H9 (cell line): Measurements from ENCODE around the gene CIB4. TPM values are rescaled to one million over a fixed set of nuclear protein-coding genes. Genes with fewer than 3 reads are reported as not detected.

Experiments used
- DNase-seq: peaks from one replicate; pipeline ENCODE4 v3.0.0-alpha.2; 2017
- H2AFZ ChIP-seq: one replicate; pipeline ENCODE4 v1.6.1; 2013; ENCODE audit warnings: mild to moderate bottlenecking, low read length, control low read depth, moderate library complexity
- H2AK5ac ChIP-seq: 2 replicates; pipeline ENCODE4 v1.6.1; 2013; ENCODE audit warnings: low read length, control low read depth, mixed read lengths; ENCODE audit not compliant: insufficient read length
- H2BK120ac ChIP-seq: one replicate; pipeline ENCODE4 v1.6.1; 2013; ENCODE audit warnings: low read depth, mild to moderate bottlenecking, low read length, control low read depth, inconsistent platforms; ENCODE audit not compliant: poor library complexity, severe bottlenecking
- H2BK12ac ChIP-seq: 2 replicates; pipeline ENCODE4 v1.6.1; 2013; ENCODE audit warnings: low read length, control low read depth, mixed read lengths, low read depth; ENCODE audit not compliant: insufficient read length
- H2BK15ac ChIP-seq: 2 replicates; pipeline ENCODE4 v1.6.1; 2013; ENCODE audit warnings: low read depth, low read length, control low read depth
- H2BK20ac ChIP-seq: one replicate; pipeline ENCODE4 v1.6.1; 2013; ENCODE audit warnings: low read depth, mild to moderate bottlenecking, low read length, control low read depth, inconsistent platforms; ENCODE audit not compliant: poor library complexity, severe bottlenecking
- H2BK5ac ChIP-seq: 2 replicates; pipeline ENCODE4 v1.6.1; 2013; ENCODE audit warnings: low read length, control low read depth, mixed read lengths; ENCODE audit not compliant: insufficient read length
- H3K14ac ChIP-seq: 2 replicates; pipeline ENCODE4 v1.6.1; 2013; ENCODE audit warnings: low read length, control low read depth; ENCODE audit not compliant: insufficient read depth
- H3K18ac ChIP-seq: 2 replicates; pipeline ENCODE4 v1.6.1; 2013; ENCODE audit warnings: low read depth, mild to moderate bottlenecking, mixed read lengths, low read length, control low read depth; ENCODE audit not compliant: insufficient read length
- H3K23ac ChIP-seq: 2 replicates; pipeline ENCODE4 v1.6.1; 2013; ENCODE audit warnings: low read length, control low read depth, mixed read lengths, low read depth; ENCODE audit not compliant: insufficient read length
- H3K23me2 ChIP-seq: 2 replicates; pipeline ENCODE4 v1.6.1; 2013; ENCODE audit warnings: low read depth, mild to moderate bottlenecking, mixed read lengths, low read length, control low read depth; ENCODE audit not compliant: insufficient read length, poor library complexity, severe bottlenecking
- H3K27ac ChIP-seq: 2 replicates; pipeline ENCODE4 v1.5.1; 2013; ENCODE audit warnings: low read length, control low read depth, mixed read lengths, low read depth; ENCODE audit not compliant: insufficient read length
- H3K27me3 ChIP-seq: 2 replicates; pipeline ENCODE4 v1.6.1; 2013; ENCODE audit warnings: low read length, control low read depth, inconsistent platforms; ENCODE audit not compliant: insufficient read depth
- H3K4ac ChIP-seq: 2 replicates; pipeline ENCODE4 v1.6.1; 2013; ENCODE audit warnings: low read depth, mild to moderate bottlenecking, control low read depth, inconsistent platforms, low read length, moderate library complexity
- H3K4me1 ChIP-seq: 2 replicates; pipeline ENCODE4 v1.6.1; 2013; ENCODE audit warnings: low read length, control low read depth, inconsistent platforms; ENCODE audit not compliant: insufficient read depth
- H3K4me2 ChIP-seq: 2 replicates; pipeline ENCODE4 v1.6.1; 2013; ENCODE audit warnings: low read length, control low read depth, mixed read lengths; ENCODE audit not compliant: insufficient read length, insufficient read depth
- H3K56ac ChIP-seq: 2 replicates; pipeline ENCODE4 v1.6.1; 2013; ENCODE audit warnings: low read depth, mild to moderate bottlenecking, mixed read lengths, low read length, control low read depth; ENCODE audit not compliant: insufficient read length
- H3K79me1 ChIP-seq: 2 replicates; pipeline ENCODE4 v1.6.1; 2013; ENCODE audit warnings: low read depth, mild to moderate bottlenecking, moderate library complexity, low read length, control low read depth, inconsistent platforms; ENCODE audit not compliant: insufficient read depth, poor library complexity, severe bottlenecking
- H3K79me2 ChIP-seq: 2 replicates; pipeline ENCODE4 v1.6.1; 2013; ENCODE audit warnings: low read length, control low read depth, inconsistent platforms; ENCODE audit not compliant: insufficient read depth
- H3K9ac ChIP-seq: 2 replicates; pipeline ENCODE4 v1.6.1; 2013; ENCODE audit warnings: low read length, control low read depth, mixed read lengths; ENCODE audit not compliant: insufficient read length; ENCODE audit errors: extremely low read depth
- H3K9me3 ChIP-seq: one replicate; pipeline ENCODE4 v1.6.1; 2013; ENCODE audit warnings: low read depth, low read length, inconsistent platforms; ENCODE audit not compliant: control insufficient read depth
- H3T11ph ChIP-seq: one replicate; pipeline ENCODE4 v1.6.1; 2013; ENCODE audit warnings: mild to moderate bottlenecking, low read length, control low read depth, inconsistent platforms
- H4K20me1 ChIP-seq: one replicate; pipeline ENCODE4 v1.6.1; 2013; ENCODE audit not compliant: control insufficient read depth, insufficient read length, insufficient read depth
- H4K5ac ChIP-seq: 2 replicates; pipeline ENCODE4 v1.6.1; 2013; ENCODE audit warnings: low read depth, mild to moderate bottlenecking, mixed read lengths, low read length, control low read depth; ENCODE audit not compliant: insufficient read length
- H4K8ac ChIP-seq: replicated peaks from 2 replicates; pipeline ENCODE4 v1.6.1; 2013; ENCODE audit warnings: low read length, control low read depth, mixed read lengths, low read depth; ENCODE audit not compliant: insufficient read length
- H4K91ac ChIP-seq: 2 replicates; pipeline ENCODE4 v1.6.1; 2013; ENCODE audit warnings: low read depth, mild to moderate bottlenecking, moderate library complexity, mixed read lengths, low read length, control low read depth; ENCODE audit not compliant: insufficient read length
- H3K27ac Mint-ChIP-seq, 3 experiments: 2 replicates in 2 of 3; 3 replicates in 1 of 3; pipeline ENCODE4 v1.8.0; 2020 to 2021; ENCODE audit warnings: mixed read lengths in 3 of 3, mild to moderate bottlenecking in 1 of 3, moderate library complexity in 1 of 3
- H3K27me3 Mint-ChIP-seq: 2 replicates; pipeline ENCODE4 v1.8.0; 2021; ENCODE audit warnings: low read depth, mild to moderate bottlenecking, moderate library complexity, mixed read lengths
- H3K36me3 Mint-ChIP-seq, 3 experiments: 2 replicates in 2 of 3; 3 replicates in 1 of 3; pipeline ENCODE4 v1.8.0; 2020 to 2021; ENCODE audit warnings: low read depth in 3 of 3, mixed read lengths in 3 of 3; ENCODE audit not compliant: insufficient read depth in 1 of 3
- H3K4me1 Mint-ChIP-seq, 2 experiments: 2 replicates each; pipeline ENCODE4 v1.8.0; 2020; ENCODE audit warnings: mixed read lengths in 2 of 2
- H3K4me3 Mint-ChIP-seq, 2 experiments: 2 replicates in 1 of 2; 3 replicates in 1 of 2; pipeline ENCODE4 v1.8.0; 2020 to 2021; ENCODE audit warnings: mild to moderate bottlenecking in 2 of 2, mixed read lengths in 2 of 2, moderate library complexity in 1 of 2
- H3K9me3 Mint-ChIP-seq, 2 experiments: 2 replicates in 1 of 2; 3 replicates in 1 of 2; pipeline ENCODE4 v1.8.0; 2020; ENCODE audit warnings: mild to moderate bottlenecking in 2 of 2, mixed read lengths in 2 of 2, moderate library complexity in 1 of 2
- WGBS: extraction: QIAGEN DNeasy Blood & Tissue Kit; methylation state at CpG from one replicate; pipeline ENCODE4 v1.1.7; 2013; ENCODE audit warnings: missing lambda C conversion rate, low lambda C conversion rate, mixed read lengths; ENCODE audit not compliant: insufficient read length; ENCODE audit errors: extremely low coverage; 5-methylcytosine and 5-hydroxymethylcytosine counted together
- total RNA-seq: library from RNA; stranded (reverse); gene quantifications from 2 replicates; pipeline ENCODE4 v1.2.1, GENCODE V29; 2021
- TF ChIP-seq, protein P1 (sequence below): fragments of 200-600 bp; sonication (generic); conservative IDR thresholded peaks from 3 replicates; pipeline ENCODE4 v1.8.0; 2021; ENCODE audit warnings: antibody characterized with exemption, mild to moderate bottlenecking

CIB4 gene
- total RNA-seq, 1 experiment from 2014 or later, result not detected

DNA sequence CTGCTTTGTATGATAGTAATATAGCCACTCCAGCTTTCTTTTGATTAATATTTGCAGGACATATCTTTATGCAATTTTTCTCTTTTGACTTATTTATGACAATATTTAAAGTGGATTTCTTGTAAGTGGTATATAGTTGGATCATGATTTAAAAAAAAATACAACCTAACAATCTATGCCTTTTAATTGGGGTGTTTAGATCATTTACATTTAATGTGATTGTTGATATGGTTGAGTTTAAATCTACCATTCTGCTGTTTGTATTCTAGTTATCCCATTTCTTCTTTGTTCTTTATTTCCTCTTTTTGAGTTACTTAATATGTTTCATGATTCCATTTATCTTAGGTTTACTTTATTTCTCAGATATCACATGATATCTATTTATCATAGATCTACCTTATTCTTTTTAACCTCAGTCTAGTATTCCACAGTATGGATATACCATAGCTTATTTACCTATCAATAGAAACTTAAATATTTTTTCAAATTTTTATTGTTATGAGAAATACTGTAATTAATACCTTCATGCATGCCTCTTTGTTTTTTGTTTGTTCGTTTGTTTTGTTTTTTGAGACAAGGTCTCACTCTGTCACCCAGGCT, 19.3 kb upstream of the CIB4 start:
- no peak overlapping the region for H3K27ac ChIP-seq
- Mint-ChIP-seq H3K36me3 (peaks cover 1 to 18% (median 5%) of the 10 kb centered on the region in 3 experiments; a peak in 5 of 7 replicates), H3K9me3 (peaks cover 20 to 27% of the 10 kb centered on the region in 2 experiments), H3K4me3 (no peak overlapping the region), H3K27ac (no peak overlapping the region), H3K4me1 (peaks cover 5% of the 10 kb centered on the region in 2 experiments), H3K27me3 (peaks cover 5% of the 10 kb centered on the region)
- H4K5ac ChIP-seq, result no peak overlapping the region
- no peak overlapping the region for H3K23ac ChIP-seq
- H4K20me1 ChIP-seq, result no peaks in the 10 kb centered on the region
- no peak overlapping the region for H3K9ac ChIP-seq
- no peak overlapping the region for H2AK5ac ChIP-seq
- no peak overlapping the region for H3T11ph ChIP-seq
- TF ChIP-seq, protein P1, sequence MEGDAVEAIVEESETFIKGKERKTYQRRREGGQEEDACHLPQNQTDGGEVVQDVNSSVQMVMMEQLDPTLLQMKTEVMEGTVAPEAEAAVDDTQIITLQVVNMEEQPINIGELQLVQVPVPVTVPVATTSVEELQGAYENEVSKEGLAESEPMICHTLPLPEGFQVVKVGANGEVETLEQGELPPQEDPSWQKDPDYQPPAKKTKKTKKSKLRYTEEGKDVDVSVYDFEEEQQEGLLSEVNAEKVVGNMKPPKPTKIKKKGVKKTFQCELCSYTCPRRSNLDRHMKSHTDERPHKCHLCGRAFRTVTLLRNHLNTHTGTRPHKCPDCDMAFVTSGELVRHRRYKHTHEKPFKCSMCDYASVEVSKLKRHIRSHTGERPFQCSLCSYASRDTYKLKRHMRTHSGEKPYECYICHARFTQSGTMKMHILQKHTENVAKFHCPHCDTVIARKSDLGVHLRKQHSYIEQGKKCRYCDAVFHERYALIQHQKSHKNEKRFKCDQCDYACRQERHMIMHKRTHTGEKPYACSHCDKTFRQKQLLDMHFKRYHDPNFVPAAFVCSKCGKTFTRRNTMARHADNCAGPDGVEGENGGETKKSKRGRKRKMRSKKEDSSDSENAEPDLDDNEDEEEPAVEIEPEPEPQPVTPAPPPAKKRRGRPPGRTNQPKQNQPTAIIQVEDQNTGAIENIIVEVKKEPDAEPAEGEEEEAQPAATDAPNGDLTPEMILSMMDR, result no peak
- no peak overlapping the region for H2BK12ac ChIP-seq
- H3K27me3 ChIP-seq, result no peaks in the 10 kb centered on the region
- DNase-seq, result no peak
- no peak overlapping the region for H3K4me2 ChIP-seq
- no peak overlapping the region for H2BK5ac ChIP-seq
- no peaks in the 10 kb centered on the region for H3K9me3 ChIP-seq
- no peak overlapping the region for H3K56ac ChIP-seq
- no peak overlapping the region for H2BK20ac ChIP-seq
- no peak overlapping the region for H3K18ac ChIP-seq
- H3K23me2 ChIP-seq, result no peaks in the 10 kb centered on the region
- H3K4ac ChIP-seq, result no peak overlapping the region
- H2BK15ac ChIP-seq, result no peak overlapping the region
- no peak overlapping the region for H4K8ac ChIP-seq
- no peak overlapping the region for H2BK120ac ChIP-seq
- H4K91ac ChIP-seq, result no peak overlapping the region
- peaks cover under 1% of the 10 kb centered on the region; the same call in 1 of the 2 replicates for H3K4me1 ChIP-seq
- no peak overlapping the region for H2AFZ ChIP-seq
- H3K14ac ChIP-seq, result no peak overlapping the region
- H3K79me1 ChIP-seq, result no peaks in the 10 kb centered on the region
- no CpG with 5 or more reads among the region's 1 CpG for WGBS
- no peaks in the 10 kb centered on the region for H3K79me2 ChIP-seq
